K562 (cell line): Measurements from ENCODE around the gene ENOSF1. TPM values are rescaled to one million over a fixed set of nuclear protein-coding genes. Genes with fewer than 3 reads are reported as not detected.
A peak's percentile ranks its signal among the peaks of the same experiment; 100 is the strongest.

Experiments used
- CBX5 ChIP-seq: IDR thresholded peaks from 2 replicates; pipeline ENCODE4 v1.6.1; 2014; ENCODE audit warnings: low read depth, borderline replicate concordance
- CEBPG ChIP-seq, 3 experiments: fragments of 200-800 bp in 1 of 3; sonication (Bioruptor generic) in 1 of 3; sonication (generic) in 1 of 3; formaldehyde crosslinking in 1 of 3; IDR thresholded peaks in 2 of 3; conservative IDR thresholded peaks in 1 of 3; 2 replicates each; pipeline versions ENCODE4 v1.6.1 to v1.8.0; 2016 to 2022; ENCODE audit warnings: missing compliant biosample characterization in 2 of 3, missing genetic modification characterization in 2 of 3, mild to moderate bottlenecking in 1 of 3, missing genetic modification reagents in 1 of 3
- CREBBP ChIP-seq: IDR thresholded peaks from one replicate; pipeline ENCODE4 v1.6.1; 2012; ENCODE audit warnings: low read depth, mild to moderate bottlenecking, control low read depth, inconsistent platforms, low read length
- E2F3 ChIP-seq: fragments of 250-450 bp; sonication (Bioruptor Pico); IDR thresholded peaks from 2 replicates; pipeline ENCODE4 v1.4.0; 2020; ENCODE audit warnings: mild to moderate bottlenecking
- ETV1 ChIP-seq: fragments of 450-650 bp; conservative IDR thresholded peaks from 2 replicates; pipeline ENCODE4 v1.6.1; 2016; ENCODE audit warnings: missing genetic modification characterization, control low read depth, low read depth, missing compliant biosample characterization
- HIVEP1 ChIP-seq: fragments of 250-450 bp; sonication (Bioruptor Pico); IDR thresholded peaks from 2 replicates; pipeline ENCODE4 v1.4.0; 2020; ENCODE audit warnings: mild to moderate bottlenecking
- HMG20B ChIP-seq: fragments of 250-450 bp; sonication (Bioruptor Pico); IDR thresholded peaks from 2 replicates; pipeline ENCODE4 v1.5.0; 2021; ENCODE audit warnings: mild to moderate bottlenecking
- JUNB ChIP-seq: fragments of 450-650 bp; formaldehyde crosslinking; conservative IDR thresholded peaks from 2 replicates; pipeline ENCODE4 v1.4.0; 2020; ENCODE audit warnings: mild to moderate bottlenecking
- KLF16 ChIP-seq: IDR thresholded peaks from 2 replicates; pipeline ENCODE4 v1.6.1; 2016; ENCODE audit warnings: antibody characterized with exemption
- MYBL2 ChIP-seq, 2 experiments: fragments of 450-650 bp in 1 of 2; sonication (generic) in 1 of 2; formaldehyde crosslinking in 1 of 2; IDR thresholded peaks; 2 replicates each; pipeline versions ENCODE4 v1.6.1 to v1.8.1; 2017 to 2022; ENCODE audit warnings: borderline replicate concordance in 1 of 2, inconsistent platforms in 1 of 2, low read depth in 1 of 2, mild to moderate bottlenecking in 1 of 2, missing genetic modification reagents in 1 of 2, moderate library complexity in 1 of 2
- NBN ChIP-seq: fragments of 450-650 bp; IDR thresholded peaks from 2 replicates; pipeline ENCODE4 v1.6.1; 2016; ENCODE audit warnings: low read depth, mild to moderate bottlenecking
- NEUROD1 ChIP-seq: fragments of 150-350 bp; IDR thresholded peaks from 2 replicates; pipeline ENCODE4 v1.6.1; 2014; ENCODE audit warnings: borderline replicate concordance, low read length, low read depth; ENCODE audit not compliant: partially characterized antibody
- POLR2A ChIP-seq: fragments of 450-650 bp; conservative IDR thresholded peaks from 2 replicates; pipeline ENCODE4 v1.6.1; 2016
- SMAD4 ChIP-seq: fragments of 250-450 bp; sonication (Bioruptor Pico); conservative IDR thresholded peaks from 2 replicates; pipeline ENCODE4 v1.8.0; 2021; ENCODE audit warnings: inconsistent platforms, mild to moderate bottlenecking, moderate library complexity
- SPI1 ChIP-seq: IDR thresholded peaks from 2 replicates; pipeline ENCODE4 v1.6.1; 2011; ENCODE audit warnings: low read depth, low read length, control low read depth, borderline replicate concordance
- TEAD2 ChIP-seq: fragments of 450-650 bp; IDR thresholded peaks from 2 replicates; pipeline ENCODE4 v1.6.1; 2016; ENCODE audit warnings: missing genetic modification characterization, control low read depth, missing compliant biosample characterization
- ZFX ChIP-seq: sonication (generic); formaldehyde crosslinking; IDR thresholded peaks from 2 replicates; pipeline ENCODE4 v1.8.0; 2022; ENCODE audit warnings: mild to moderate bottlenecking, missing genetic modification reagents, moderate library complexity
- ZNF184 ChIP-seq: sonication (generic); formaldehyde crosslinking; IDR thresholded peaks from 2 replicates; pipeline ENCODE4 v1.5.0; 2020; ENCODE audit warnings: missing genetic modification reagents
- ZNF668 ChIP-seq: fragments of 250-450 bp; sonication (Bioruptor Pico); IDR thresholded peaks from 2 replicates; pipeline ENCODE4 v1.8.0; 2022; ENCODE audit warnings: mild to moderate bottlenecking, inconsistent platforms
- ZNF76 ChIP-seq: fragments of 250-450 bp; sonication (Bioruptor Pico); IDR thresholded peaks from 2 replicates; pipeline ENCODE4 v1.4.0; 2020; ENCODE audit warnings: mild to moderate bottlenecking, moderate library complexity, borderline replicate concordance
- polyA plus RNA-seq, 8 experiments: library from polyadenylated mRNA; depleted of rRNA in 4 of 8; stranded (reverse) in 5 of 8; unstranded in 3 of 8; fragments of >200 nt; fragmentation: Nextera tagmentation in 2 of 8; fragmentation: Illumina TruSeq in 1 of 8; extraction: Ambion mirVana in 2 of 8; extraction: Trizol in 1 of 8; gene quantifications; 2 replicates each; pipeline versions ENCODE4 v1.2.1 to v1.2.3, GENCODE V29; 2011 to 2014; ENCODE audit warnings: inconsistent platforms in 1 of 8, missing spikeins in 1 of 8
- total RNA-seq, 7 experiments: library from RNA; depleted of rRNA in 6 of 7; stranded (reverse); fragments of >200 nt in 6 of 7; fragmentation: Illumina TruSeq in 2 of 7; extraction: Trizol in 2 of 7; gene quantifications; 2 replicates each; pipeline versions ENCODE4 v1.2.1 to v1.2.3, GENCODE V29; 2011 to 2021; ENCODE audit warnings: low replicate concordance in 1 of 7
- TF ChIP-seq, protein P1 (sequence below): fragments of 250-450 bp; sonication (Bioruptor Pico); IDR thresholded peaks from 2 replicates; pipeline ENCODE4 v1.5.0; 2021; ENCODE audit warnings: mild to moderate bottlenecking, moderate library complexity
- TF ChIP-seq, protein P2 (sequence below): sonication (generic); formaldehyde crosslinking; IDR thresholded peaks from 2 replicates; pipeline ENCODE4 v1.8.1; 2022; ENCODE audit warnings: missing genetic modification reagents
- TF ChIP-seq, protein P3 (sequence below): sonication (generic); formaldehyde crosslinking; IDR thresholded peaks from 2 replicates; pipeline ENCODE4 v1.8.0; 2022; ENCODE audit warnings: mild to moderate bottlenecking, missing genetic modification reagents

The ENOSF1 gene
- total and polyA plus RNA-seq, 9 of the 15 experiments (the other 6 are each of a cell fraction or from before 2014, with no cell fraction given), result 15.5 to 66.4 (median 46.5) TPM

DNA sequence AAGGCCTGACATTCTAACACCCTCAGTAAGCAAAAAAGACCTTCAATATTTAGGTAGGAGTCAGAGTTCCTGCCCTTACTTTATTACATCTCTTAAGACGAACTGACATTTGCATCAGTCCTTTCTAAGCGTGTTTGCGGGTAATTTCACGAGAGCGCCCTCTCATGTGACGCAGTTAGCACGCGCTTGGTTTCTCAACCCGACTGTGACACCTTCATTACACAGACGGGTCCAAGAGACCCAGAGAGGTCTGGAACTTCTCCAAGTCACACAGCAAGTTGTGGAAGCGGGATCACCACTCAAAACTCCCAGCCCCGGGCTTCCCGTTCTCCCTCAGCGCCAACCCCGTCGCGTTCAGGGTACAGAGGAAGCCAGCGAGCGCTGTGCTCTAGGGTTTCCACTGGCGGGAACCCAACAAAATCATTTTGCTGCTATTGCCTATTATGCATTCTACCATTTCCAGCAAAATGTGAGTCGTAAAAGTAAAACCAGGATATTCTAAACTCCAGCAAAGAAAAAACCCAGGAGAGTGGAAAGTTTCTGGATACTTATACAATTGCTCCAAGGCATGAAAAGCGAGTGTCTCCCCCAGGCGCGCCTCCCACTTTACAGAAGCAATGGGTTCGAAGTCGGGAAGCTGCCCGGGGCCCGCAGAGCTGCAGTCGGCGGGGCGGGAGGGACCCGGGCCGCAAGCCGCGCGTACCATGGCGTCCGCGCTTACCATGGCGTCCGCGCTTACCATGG is 601 bp downstream of the ENOSF1 start (continued):
- TF ChIP-seq KLF16 (no peak), JUNB (CRISPR knock-in tag) (no peak), CBX5 (no peak), POLR2A (peak; percentile 74), SPI1 (no peak), NBN (no peak), HMG20B (CRISPR knock-in tag) (no peak), CREBBP (no peak), SMAD4 (peak; percentile 77), ZNF76 (CRISPR knock-in tag) (no peak), NEUROD1 (no peak), ETV1 (tag) (no peak), CEBPG (CRISPR knock-in tag; IDR thresholded peaks at IDR 0.05) (peak; percentile 74), CEBPG (tag; conservative IDR thresholded peaks at IDR 0.05 in 1 of 2, IDR thresholded peaks at IDR 0.05 in 1 of 2) (peak; percentile 70 to 79), E2F3 (CRISPR knock-in tag) (no peak), MYBL2 (IDR thresholded peaks at IDR 0.05; ENCODE audit: low read depth) (no peak), MYBL2 (CRISPR knock-in tag; IDR thresholded peaks at IDR 0.05; ENCODE audit: borderline replicate concordance) (no peak), ZFX (CRISPR knock-in tag) (peak; percentile 64), ZNF668 (no peak), HIVEP1 (CRISPR knock-in tag) (no peak), ZNF184 (no peak), TEAD2 (tag) (no peak)
- TF ChIP-seq, protein P1, sequence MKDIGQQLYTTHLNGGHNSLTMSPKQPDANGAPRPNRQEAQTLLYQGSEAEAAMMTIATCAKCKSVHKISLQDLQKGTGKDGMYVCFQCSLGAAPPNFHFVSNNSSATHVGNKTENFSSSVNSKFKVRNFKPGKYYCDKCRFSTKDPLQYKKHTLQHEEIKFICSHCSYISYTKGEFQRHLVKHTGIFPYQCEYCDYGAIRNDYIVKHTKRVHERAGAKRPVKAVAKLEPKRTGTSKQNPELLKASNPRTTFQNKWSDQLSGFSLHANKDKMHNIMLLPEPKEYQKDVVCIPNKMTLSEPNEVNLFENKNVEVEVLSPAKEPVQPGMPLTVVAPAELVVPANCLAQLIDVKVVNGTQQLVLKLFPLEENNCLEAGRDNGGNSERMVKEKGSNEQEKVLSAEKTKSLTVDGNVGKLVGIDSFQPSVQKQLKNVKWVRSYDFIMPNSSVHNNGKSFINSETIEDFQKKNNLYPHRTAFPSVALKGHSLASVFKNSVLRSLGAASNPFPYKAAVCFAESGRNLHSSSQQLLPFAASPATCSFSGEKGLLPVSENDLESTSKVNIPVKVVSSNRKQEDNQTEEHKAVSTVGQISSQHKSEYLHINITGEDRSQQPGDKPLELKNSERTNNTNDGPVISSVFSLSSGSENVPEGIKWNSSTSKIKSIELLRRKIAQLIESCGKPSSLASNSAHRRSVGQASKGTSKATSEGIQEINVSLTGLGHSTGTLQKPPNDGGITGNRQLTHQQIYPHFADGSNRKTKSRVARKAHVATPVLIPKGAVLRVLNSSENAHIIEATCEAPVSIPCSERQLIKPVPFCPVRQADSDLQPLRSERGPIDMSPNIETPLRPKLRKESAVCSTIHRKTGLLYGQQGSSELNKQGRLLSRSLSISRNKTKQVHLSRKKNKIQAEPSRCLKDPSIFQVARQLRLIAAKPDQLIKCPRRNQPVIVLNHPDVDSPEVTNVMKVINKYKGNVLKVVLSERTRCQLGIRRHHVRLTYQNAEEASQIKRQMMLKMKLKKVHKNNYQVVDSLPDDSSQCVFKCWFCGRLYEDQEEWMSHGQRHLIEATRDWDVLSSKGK (CRISPR knock-in tag), result no peak
- TF ChIP-seq, protein P2, sequence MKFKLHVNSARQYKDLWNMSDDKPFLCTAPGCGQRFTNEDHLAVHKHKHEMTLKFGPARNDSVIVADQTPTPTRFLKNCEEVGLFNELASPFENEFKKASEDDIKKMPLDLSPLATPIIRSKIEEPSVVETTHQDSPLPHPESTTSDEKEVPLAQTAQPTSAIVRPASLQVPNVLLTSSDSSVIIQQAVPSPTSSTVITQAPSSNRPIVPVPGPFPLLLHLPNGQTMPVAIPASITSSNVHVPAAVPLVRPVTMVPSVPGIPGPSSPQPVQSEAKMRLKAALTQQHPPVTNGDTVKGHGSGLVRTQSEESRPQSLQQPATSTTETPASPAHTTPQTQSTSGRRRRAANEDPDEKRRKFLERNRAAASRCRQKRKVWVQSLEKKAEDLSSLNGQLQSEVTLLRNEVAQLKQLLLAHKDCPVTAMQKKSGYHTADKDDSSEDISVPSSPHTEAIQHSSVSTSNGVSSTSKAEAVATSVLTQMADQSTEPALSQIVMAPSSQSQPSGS (CRISPR knock-in tag), result no peak
- TF ChIP-seq, protein P3, sequence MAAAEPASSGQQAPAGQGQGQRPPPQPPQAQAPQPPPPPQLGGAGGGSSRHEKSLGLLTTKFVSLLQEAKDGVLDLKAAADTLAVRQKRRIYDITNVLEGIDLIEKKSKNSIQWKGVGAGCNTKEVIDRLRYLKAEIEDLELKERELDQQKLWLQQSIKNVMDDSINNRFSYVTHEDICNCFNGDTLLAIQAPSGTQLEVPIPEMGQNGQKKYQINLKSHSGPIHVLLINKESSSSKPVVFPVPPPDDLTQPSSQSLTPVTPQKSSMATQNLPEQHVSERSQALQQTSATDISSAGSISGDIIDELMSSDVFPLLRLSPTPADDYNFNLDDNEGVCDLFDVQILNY (CRISPR knock-in tag), result no peak
